NCI-H2171 (cell line): ENCODE data around the gene TEX14.
"Not testable (repeated sequence)": the region's sequence is repeated elsewhere in the genome, so short reads cannot be mapped to it uniquely, and the experiment has no call there.

Experiments used
- DNase-seq: peaks from one replicate; lab custom pipeline; 2025; lab: John Stamatoyannopoulos, UW

Gene TEX14

GRCh38 chr17:58597371-58597770 lies 94.5 kb downstream of the TEX14 start:
- DNase-seq, result no peak

DNA sequence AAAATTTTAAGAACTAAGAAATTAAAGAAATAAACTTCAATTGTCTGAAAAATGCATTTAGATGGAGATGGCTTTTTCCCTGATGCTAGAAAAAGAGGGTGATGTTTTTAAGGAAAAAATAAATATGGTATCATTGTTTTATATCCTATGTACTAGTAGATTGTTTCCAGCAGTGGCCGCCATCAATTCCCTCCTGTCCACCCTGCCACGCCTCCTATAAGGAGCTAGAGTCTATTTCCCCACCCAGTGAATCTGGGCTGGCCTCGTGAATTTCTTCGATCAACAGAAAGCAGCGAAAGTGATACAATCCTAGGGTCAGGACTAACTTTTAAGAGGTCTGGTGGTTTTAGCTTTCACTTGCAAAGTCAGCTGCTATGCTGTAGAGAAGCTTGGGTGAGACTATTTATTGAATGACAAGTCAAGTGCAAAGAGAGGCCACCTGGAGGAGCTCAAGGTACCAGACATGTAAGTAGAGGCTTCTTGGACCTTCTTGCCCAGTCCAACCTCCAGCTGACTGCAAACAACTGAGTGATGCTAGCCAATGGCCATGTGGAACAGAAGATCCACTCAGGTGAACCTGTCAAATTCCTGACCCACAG lies 96.6 kb downstream of the TEX14 start:
- no peak for DNase-seq

GRCh38 chr17:58593123-58593522 lies 98.7 kb downstream of the TEX14 start:
- DNase-seq, result no peak

- no peak for DNase-seq
Observed at GRCh38 chr17:58591455-58591854, 100.4 kb downstream of the TEX14 start.

GRCh38 chr17:58590377-58590776 lies 101.5 kb downstream of the TEX14 start:
- DNase-seq, result no peak

DNA sequence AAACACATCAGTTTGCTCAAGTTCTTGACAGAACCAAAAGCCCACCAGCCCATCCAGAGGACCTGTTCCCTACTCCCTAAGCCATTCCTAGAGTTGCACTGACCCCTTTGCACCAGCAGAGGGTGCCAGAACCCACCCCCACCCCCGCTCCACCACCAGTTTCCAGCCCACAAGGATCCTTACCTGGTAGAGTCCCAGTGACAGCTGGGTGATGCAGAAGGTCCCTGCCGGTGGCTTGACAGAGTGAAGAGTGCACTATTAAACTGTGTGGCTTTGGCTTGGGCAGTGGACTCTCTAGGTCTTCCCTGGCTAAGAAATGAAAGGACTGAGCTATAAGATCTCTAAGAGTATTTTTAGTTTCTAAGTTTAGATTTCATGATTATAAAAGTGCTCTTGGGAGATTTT lies 104.1 kb downstream of the TEX14 start:
- peak; percentile 74 for DNase-seq

DNA sequence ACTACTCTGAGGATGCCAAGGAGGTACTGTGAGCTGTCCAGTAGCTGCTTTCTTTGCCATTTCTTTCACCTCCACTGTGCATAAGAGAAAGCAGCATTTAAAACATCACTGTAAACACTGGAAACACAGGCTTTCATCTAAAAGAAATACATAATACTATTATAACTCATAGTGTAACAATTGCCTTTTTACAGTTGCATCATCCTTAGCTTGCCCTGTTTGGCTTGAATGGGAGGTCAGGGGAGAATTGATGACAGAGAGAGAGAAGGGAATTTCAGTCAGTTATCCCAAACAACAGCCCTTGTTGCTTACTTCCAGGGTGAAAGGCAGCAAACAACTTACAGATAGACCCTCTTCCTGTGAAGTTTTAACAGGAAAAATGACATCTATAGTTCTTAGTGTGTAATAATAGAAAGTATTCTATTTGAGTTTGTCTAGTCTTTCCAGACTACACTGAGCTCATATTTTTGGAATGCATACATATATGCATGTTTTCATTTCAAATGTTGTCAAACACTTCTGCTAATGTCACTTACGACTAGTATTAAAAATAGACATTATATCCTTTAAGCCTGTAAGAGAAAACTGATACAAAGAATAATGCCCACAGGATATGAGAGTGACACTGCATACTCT lies 105.7 kb downstream of the TEX14 start:
- no peak for DNase-seq

- DNase-seq, result no peak
Observed at GRCh38 chr17:58585554-58585953, 106.3 kb downstream of the TEX14 start.

DNA sequence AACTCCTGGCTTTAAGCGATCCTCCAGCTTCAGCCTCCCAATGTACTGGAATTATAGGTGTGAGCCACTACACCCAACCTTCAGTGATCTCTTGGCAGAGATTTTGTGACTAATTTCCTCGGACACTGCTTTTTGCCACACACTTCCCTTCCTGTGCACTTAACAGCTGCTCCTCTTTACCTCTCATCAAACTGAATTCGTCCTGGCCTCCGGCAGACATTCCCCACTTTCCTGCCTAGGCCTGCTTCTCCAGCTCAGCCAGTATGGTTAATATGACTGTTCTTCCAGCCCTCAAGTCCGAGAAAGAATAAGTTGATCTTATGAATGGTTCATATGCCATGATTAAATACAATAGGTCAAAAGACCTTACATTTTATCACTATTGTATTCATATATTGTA lies 108.4 kb downstream of the TEX14 start:
- DNase-seq, result no peak

DNA sequence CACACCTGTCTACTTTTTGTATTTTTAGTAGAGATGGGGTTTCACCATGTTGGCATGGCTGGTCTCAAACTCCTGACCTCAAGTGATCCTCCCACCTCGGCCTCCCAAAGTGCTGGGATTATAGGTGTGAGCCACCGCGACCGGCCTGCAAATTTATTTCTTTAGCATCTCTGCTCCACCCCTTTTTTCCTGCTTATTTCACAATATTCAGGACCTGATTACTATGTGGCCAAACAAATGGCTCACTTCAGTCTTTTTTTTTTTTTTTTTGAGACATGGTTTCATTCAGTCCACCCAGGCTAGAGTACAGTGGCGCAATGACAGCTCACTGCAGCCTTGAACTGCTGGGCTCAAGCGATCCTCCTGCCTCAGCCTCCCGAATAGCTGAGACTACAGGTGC lies 109.1 kb downstream of the TEX14 start:
- DNase-seq, result not testable (repeated sequence)

- no peak for DNase-seq
Observed at GRCh38 chr17:58580671-58581070, 111.2 kb downstream of the TEX14 start.

GRCh38 chr17:58577696-58578095 lies 114.1 kb downstream of the TEX14 start:
- DNase-seq, result peak; percentile 19

- DNase-seq, result no peak
Observed at GRCh38 chr17:58576679-58577367, 115.0 kb downstream of the TEX14 start.

- DNase-seq, result no peak
Observed at GRCh38 chr17:58575511-58575910, 116.3 kb downstream of the TEX14 start.

- DNase-seq, result no peak
Observed at GRCh38 chr17:58574025-58574424, 117.8 kb downstream of the TEX14 start.

DNA sequence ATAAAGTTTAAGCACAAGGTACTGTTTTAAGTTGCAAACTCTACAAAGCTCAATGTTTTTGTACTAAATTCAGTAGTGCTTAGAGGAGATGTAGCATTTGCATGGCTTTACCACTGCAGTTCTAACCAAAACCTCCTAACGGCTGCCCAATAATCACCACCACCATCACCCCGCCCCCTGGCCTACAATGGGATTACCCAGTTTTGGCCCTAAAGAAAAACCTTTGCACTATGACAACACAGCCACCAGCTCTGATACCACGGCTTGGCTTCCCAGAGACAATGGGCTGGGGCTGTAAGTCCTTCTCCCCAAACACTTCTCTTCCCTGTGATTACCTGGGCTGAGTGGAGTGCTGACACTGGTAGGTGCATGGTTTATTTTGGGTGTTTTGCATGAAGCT lies 119.0 kb downstream of the TEX14 start:
- no peak for DNase-seq

- no peak for DNase-seq
Observed at GRCh38 chr17:58570758-58571157, 121.1 kb downstream of the TEX14 start.

GRCh38 chr17:58569196-58569595 lies 122.6 kb downstream of the TEX14 start:
- DNase-seq, result no peak

DNA sequence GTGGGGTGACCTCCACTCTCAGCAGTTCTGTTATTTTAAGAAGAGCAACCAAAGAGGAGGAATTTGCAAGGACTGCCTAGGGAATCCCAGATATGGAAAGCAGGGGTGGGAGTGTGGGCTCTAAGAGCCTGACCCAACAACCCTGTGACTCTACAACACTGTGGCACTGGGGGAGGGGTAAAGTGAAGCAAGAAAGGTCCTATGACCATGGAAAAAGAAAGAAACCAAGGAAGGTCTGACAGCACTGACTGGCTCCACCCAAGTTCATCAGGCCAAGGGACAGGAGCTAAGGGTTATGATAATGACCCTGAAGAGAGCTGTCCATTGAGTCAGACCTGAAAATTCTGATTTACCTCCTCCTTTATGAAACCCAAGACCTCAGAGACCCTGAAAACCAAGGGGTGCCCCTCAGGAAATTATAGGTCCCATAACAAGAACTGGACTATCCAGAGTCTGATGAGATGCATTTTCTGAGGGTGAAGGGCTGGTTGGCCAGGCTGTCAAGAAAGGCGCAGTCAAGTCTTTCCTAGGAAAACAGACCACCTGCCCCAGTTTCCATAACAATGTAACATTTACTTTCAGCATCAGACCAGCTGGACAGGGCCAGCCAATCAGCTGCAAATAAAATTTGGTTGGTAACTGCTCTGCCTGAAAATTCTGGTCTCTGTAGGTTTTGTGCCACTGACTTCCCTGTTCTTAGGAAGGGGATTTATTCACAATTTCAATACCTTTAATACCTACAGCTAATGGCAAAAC lies 123.6 kb downstream of the TEX14 start:
- no peak for DNase-seq

DNA sequence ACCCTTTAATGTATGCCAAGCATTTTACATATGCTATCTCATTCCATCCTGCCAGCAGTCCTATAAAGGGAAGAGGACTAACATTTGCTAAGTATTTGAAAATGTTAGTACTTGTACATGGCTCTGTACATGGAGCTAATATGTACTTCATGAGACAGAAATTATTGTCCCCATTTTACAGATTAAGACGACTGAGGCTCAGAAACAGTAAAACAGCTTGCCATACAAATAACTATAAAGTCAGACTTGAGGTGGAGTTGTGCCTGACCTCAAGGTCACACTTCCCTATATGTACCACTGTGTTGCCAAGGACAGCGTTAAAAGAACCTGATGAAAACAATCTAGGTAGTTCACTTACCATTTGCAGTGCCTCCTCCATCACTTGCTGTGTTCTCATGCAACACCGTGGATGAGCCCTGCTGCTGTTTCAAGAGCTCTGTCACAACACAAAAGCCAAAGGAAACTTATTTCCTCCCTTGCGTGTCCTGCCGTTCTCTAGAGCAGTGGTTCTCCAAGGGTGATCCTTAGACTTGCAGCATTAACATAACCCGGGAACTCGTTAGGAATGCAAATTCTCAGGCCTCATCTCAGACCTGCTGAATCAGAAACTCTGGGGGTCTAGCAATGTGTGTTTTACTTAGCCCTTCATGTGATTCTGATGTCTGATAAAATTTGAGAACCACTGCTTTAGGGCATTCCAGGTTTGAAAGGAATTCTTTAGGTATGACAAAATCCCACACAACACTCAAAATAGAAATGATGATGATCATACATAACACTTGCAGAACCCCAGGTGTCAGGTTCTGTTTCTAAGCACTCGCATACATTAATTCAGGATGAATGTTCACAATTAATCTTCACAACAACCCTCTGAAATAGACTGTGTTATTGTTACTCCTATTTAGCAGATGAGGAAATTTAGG lies 126.2 kb downstream of the TEX14 start:
- DNase-seq, result no peak

DNA sequence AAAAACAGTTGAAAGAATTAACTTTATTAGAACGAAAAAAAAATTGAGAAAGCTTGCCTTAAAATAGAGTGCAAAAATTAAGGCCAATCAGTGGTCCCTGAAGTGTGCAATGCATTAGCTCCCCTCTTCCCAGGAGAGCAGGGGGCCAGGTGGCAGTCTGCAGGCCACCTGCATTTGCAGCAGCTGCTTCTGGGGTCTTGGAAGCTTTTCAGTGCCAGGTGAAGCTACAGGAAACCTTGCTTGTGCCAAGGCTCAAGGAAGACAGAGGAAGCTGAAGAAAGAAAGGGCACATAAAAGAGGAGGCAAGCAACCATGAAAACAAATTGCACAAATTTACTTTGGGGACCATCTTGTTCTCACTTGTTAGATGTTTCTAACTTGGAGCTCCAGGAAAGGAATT lies 126.9 kb downstream of the TEX14 start:
- peak; percentile 81 for DNase-seq

DNA sequence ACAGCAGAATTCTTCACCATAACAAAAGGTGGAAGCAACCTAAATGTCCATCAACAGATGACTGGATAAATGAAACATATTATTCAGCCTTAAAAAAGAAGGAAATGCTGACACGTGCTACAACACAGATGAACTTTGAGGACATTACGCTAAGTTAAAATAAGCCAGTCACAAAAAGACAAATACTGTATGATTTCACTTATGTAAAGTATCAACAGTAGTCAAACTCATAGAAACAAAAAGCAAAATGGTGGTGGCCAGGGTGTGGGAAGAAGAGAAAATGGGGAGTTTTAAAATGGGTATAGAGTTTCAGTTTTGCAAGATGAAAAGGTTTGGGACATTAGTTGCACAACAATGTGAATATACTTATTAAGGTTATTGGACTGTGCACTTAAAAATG lies 127.6 kb downstream of the TEX14 start:
- no peak for DNase-seq
